Measurements from ENCODE around the gene CAV2.

- TF ChIP-seq CTCF (conservative IDR thresholded peaks at IDR 0.05; ENCODE audit: low read length) (no peak), EZH2phosphoT487 (IDR thresholded peaks at IDR 0.05; ENCODE audit: borderline replicate concordance, low read depth, low read length) (no peak)
Measured at GRCh38 chr7:116524221-116524608, 24.7 kb downstream of the CAV2 start.
